ENCODE data around the gene AFF3.

DNA sequence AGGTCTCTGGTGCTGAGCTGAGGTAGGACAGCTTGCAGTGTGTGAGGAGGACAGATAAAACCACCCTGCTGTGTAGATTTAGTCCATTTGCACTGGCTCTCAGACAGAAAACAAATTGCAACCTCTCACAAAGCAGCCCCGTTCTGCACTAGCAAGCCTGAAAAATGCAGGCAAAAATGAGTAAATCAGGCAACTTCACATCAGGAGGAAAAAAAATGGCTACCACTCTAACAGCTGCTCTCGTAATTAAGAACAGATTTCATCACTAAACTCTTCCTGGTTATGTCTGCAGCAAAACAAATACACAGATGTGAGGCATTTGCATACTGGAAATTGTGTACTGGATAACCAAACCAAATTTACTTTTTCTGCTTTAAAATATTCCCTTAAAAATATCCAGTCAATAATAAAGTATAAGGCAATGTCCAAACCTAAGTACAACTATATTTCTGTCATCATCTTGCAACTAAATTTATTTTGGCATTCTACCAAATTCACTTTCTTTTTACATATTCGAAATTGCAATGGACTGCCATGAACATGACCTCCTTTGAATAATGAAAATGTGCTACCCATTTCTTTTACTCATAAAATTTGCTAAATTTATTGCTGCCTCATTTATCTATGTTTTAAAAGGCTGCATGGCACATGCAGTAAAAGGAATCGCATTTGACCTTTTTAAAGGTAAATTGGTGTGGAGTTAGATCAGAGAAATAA, 157.4 kb downstream of the AFF3 start:
- TF ChIP-seq, protein P1, sequence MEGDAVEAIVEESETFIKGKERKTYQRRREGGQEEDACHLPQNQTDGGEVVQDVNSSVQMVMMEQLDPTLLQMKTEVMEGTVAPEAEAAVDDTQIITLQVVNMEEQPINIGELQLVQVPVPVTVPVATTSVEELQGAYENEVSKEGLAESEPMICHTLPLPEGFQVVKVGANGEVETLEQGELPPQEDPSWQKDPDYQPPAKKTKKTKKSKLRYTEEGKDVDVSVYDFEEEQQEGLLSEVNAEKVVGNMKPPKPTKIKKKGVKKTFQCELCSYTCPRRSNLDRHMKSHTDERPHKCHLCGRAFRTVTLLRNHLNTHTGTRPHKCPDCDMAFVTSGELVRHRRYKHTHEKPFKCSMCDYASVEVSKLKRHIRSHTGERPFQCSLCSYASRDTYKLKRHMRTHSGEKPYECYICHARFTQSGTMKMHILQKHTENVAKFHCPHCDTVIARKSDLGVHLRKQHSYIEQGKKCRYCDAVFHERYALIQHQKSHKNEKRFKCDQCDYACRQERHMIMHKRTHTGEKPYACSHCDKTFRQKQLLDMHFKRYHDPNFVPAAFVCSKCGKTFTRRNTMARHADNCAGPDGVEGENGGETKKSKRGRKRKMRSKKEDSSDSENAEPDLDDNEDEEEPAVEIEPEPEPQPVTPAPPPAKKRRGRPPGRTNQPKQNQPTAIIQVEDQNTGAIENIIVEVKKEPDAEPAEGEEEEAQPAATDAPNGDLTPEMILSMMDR (IDR thresholded peaks at IDR 0.05), result no peak
- no peak for TF ChIP-seq ZFX (IDR thresholded peaks at IDR 0.05; ENCODE audit: borderline replicate concordance)

All from 22Rv1 (cell line).